GM12878 (cell line): ENCODE data around the gene SCGB1A1. TPM values are rescaled to one million over a fixed set of nuclear protein-coding genes. Genes with fewer than 3 reads are reported as not detected.

Source experiments
- ATAC-seq: fragments of 200-7000 bp; cut with Tn5 transposase; 3 replicates; pipeline ENCODE4 v1.9.1; 2020; ENCODE audit warnings: mild to moderate bottlenecking, moderate library complexity
- BruUV-seq: library from RNA; stranded (reverse); fragments of 400-500 nt; replicated peaks from 2 replicates; lab custom pipeline; 2021; lab: Mats Ljungman, UMichigan
- CTCF ChIA-PET: fragments of 300-600 bp; sonication (Branson Sonifier 250); formaldehyde crosslinking; extraction: SDS; loops from one replicate; lab custom pipeline; 2021; ENCODE audit warnings: inconsistent platforms; lab: Yijun Ruan, JAX
- POLR2A ChIA-PET: fragments of 350-600 bp; formaldehyde crosslinking; extraction: SDS; loops from one replicate; lab custom pipeline; 2021; ENCODE audit warnings: inconsistent platforms; lab: Charles Lee
- RAD21 ChIA-PET: fragments of 300-600 bp; sonication (Branson Sonifier 250); formaldehyde crosslinking; loops from one replicate; lab custom pipeline; 2023; ENCODE audit warnings: antibody characterized with exemption; ENCODE audit not compliant: unreplicated experiment; lab: Charles Lee
- SMC1A ChIA-PET: fragments of 300-600 bp; sonication (Branson Sonifier 250); formaldehyde crosslinking; loops from one replicate; lab custom pipeline; 2023; ENCODE audit not compliant: unreplicated experiment, uncharacterized antibody; lab: Charles Lee
- DNase-seq: peaks from one replicate; pipeline ENCODE4 v3.0.0-alpha.2; 2011; ENCODE audit warnings: low read depth, low spot score
- FAIRE-seq: peaks from 3 replicates; lab custom pipeline; 2011; peaks lifted over from hg19 to GRCh38; lab: Jason Lieb, UNC
- H2AFZ ChIP-seq: 2 replicates; pipeline ENCODE4 v1.6.0; 2011; ENCODE audit warnings: low read depth, low read length, control low read depth; ENCODE audit not compliant: control insufficient read depth
- H3K27ac ChIP-seq: 2 replicates; pipeline ENCODE4 v1.5.1; 2011; ENCODE audit warnings: control low read depth; ENCODE audit not compliant: control insufficient read depth, insufficient read depth
- H3K27me3 ChIP-seq, 2 experiments: replicated peaks in 1 of 2; 2 replicates each; pipeline versions ENCODE4 v1.6.0 to v1.6.1; 2011; ENCODE audit warnings: low read length in 1 of 2; ENCODE audit not compliant: control insufficient read depth in 2 of 2, insufficient read depth in 2 of 2
- H3K36me3 ChIP-seq, 2 experiments: 2 replicates each; pipeline ENCODE4 v1.5.1; 2011; ENCODE audit warnings: low read length in 1 of 2; ENCODE audit not compliant: control insufficient read depth in 2 of 2, insufficient read depth in 2 of 2
- H3K4me1 ChIP-seq: 2 replicates; pipeline ENCODE4 v1.6.1; 2011; ENCODE audit warnings: mild to moderate bottlenecking, low read length, moderate library complexity, mixed read lengths; ENCODE audit not compliant: control insufficient read depth, insufficient read depth
- H3K4me2 ChIP-seq: 2 replicates; pipeline ENCODE4 v1.6.0; 2011; ENCODE audit warnings: control low read depth; ENCODE audit not compliant: control insufficient read depth, insufficient read depth
- H3K4me3 ChIP-seq: fragments of 200-600 bp; sonication (generic); 2 replicates; pipeline ENCODE4 v1.5.1; 2016
- H3K79me2 ChIP-seq: 2 replicates; pipeline ENCODE4 v1.6.0; 2011; ENCODE audit warnings: low read length; ENCODE audit not compliant: control insufficient read depth, insufficient read depth
- H3K9ac ChIP-seq: 2 replicates; pipeline ENCODE4 v1.8.0; 2011; ENCODE audit warnings: low read length, control low read depth, mixed read lengths; ENCODE audit not compliant: control insufficient read depth, insufficient read depth
- H3K9me3 ChIP-seq: replicated peaks from 3 replicates; pipeline ENCODE4 v1.5.1; 2011; ENCODE audit warnings: mild to moderate bottlenecking, low read length; ENCODE audit not compliant: control insufficient read depth, insufficient read depth
- H4K20me1 ChIP-seq: 2 replicates; pipeline ENCODE4 v1.6.0; 2011; ENCODE audit not compliant: control insufficient read depth, insufficient read depth
- ATF2 ChIP-seq: IDR thresholded peaks from 2 replicates; pipeline ENCODE4 v1.6.1; 2012; ENCODE audit warnings: low read length, inconsistent platforms
- BHLHE40 ChIP-seq, 2 experiments: fragments of 450-650 bp in 1 of 2; IDR thresholded peaks; 2 replicates each; pipeline ENCODE4 v1.6.1; 2011 to 2017; ENCODE audit warnings: low read depth in 2 of 2, borderline replicate concordance in 1 of 2, improper control_type of control experiment in 1 of 2, low read length in 1 of 2, mild to moderate bottlenecking in 1 of 2
- CBX3 ChIP-seq: fragments of 200-600 bp; sonication (generic); IDR thresholded peaks from 2 replicates; pipeline ENCODE4 v1.6.1; 2016; ENCODE audit warnings: low read depth, borderline replicate concordance
- E2F4 ChIP-seq: IDR thresholded peaks from 2 replicates; pipeline ENCODE4 v1.6.1; 2012; ENCODE audit warnings: low read depth, low read length, improper control_type of control experiment
- HDGF ChIP-seq: fragments of 450-650 bp; IDR thresholded peaks from 2 replicates; pipeline ENCODE4 v1.6.1; 2016; ENCODE audit warnings: antibody characterized with exemption
- HSF1 ChIP-seq: fragments of 150-350 bp; IDR thresholded peaks from 2 replicates; pipeline ENCODE4 v1.6.1; 2014; ENCODE audit warnings: mild to moderate bottlenecking, low read depth, low read length
- KAT2A ChIP-seq: conservative IDR thresholded peaks from 2 replicates; pipeline ENCODE4 v1.6.1; 2011; ENCODE audit warnings: low read depth, low read length; ENCODE audit not compliant: control insufficient read depth
- LARP7 ChIP-seq: fragments of 450-650 bp; IDR thresholded peaks from 2 replicates; pipeline ENCODE4 v1.6.1; 2017; ENCODE audit warnings: mild to moderate bottlenecking
- NFYB ChIP-seq: IDR thresholded peaks from 2 replicates; pipeline ENCODE4 v1.6.1; 2011; ENCODE audit warnings: low read depth, mild to moderate bottlenecking, low read length, improper control_type of control experiment, moderate library complexity; ENCODE audit not compliant: insufficient read depth
- RAD51 ChIP-seq: fragments of 450-650 bp; IDR thresholded peaks from 2 replicates; pipeline ENCODE4 v1.6.1; 2016; ENCODE audit warnings: moderate library complexity, mild to moderate bottlenecking, inconsistent platforms
- RB1 ChIP-seq: fragments of 450-650 bp; formaldehyde crosslinking; IDR thresholded peaks from 2 replicates; pipeline ENCODE4 v1.6.1; 2017; ENCODE audit warnings: mild to moderate bottlenecking, borderline replicate concordance
- RELB ChIP-seq: fragments of 450-650 bp; IDR thresholded peaks from 2 replicates; pipeline ENCODE4 v1.6.1; 2017; ENCODE audit warnings: low read depth, mild to moderate bottlenecking, moderate library complexity
- SIN3A ChIP-seq: IDR thresholded peaks from 2 replicates; pipeline ENCODE4 v1.6.1; 2012; ENCODE audit warnings: low read depth, low read length, improper control_type of control experiment
- SMAD1 ChIP-seq: fragments of 450-650 bp; IDR thresholded peaks from 2 replicates; pipeline ENCODE4 v1.6.1; 2018; ENCODE audit warnings: mild to moderate bottlenecking, low read depth; ENCODE audit not compliant: partially characterized antibody
- SMAD5 ChIP-seq: IDR thresholded peaks from 2 replicates; pipeline ENCODE4 v1.6.1; 2016; ENCODE audit warnings: antibody characterized with exemption, low read depth
- SREBF2 ChIP-seq: IDR thresholded peaks from 2 replicates; pipeline ENCODE4 v1.6.1; 2012; ENCODE audit warnings: mild to moderate bottlenecking, low read length
- STAT1 ChIP-seq: fragments of 450-650 bp; conservative IDR thresholded peaks from 2 replicates; pipeline ENCODE4 v1.6.1; 2014; ENCODE audit warnings: antibody characterized with exemption, mild to moderate bottlenecking
- TBL1XR1 ChIP-seq: IDR thresholded peaks from 2 replicates; pipeline ENCODE4 v1.6.1; 2012; ENCODE audit warnings: low read depth, low read length, improper control_type of control experiment
- WRNIP1 ChIP-seq: IDR thresholded peaks from 2 replicates; pipeline ENCODE4 v1.6.1; 2011; ENCODE audit warnings: low read depth, low read length, improper control_type of control experiment, borderline replicate concordance
- ZSCAN29 ChIP-seq: fragments of 450-650 bp; IDR thresholded peaks from 2 replicates; pipeline ENCODE4 v1.6.1; 2017; ENCODE audit warnings: mild to moderate bottlenecking, moderate library complexity
- WGBS: methylation state at CpG from one replicate; pipeline ENCODE4 v1.1.6; 2016; ENCODE audit warnings: low lambda C conversion rate; ENCODE audit not compliant: insufficient replicate concordance, insufficient coverage; ENCODE audit errors: missing lambda C conversion rate; 5-methylcytosine and 5-hydroxymethylcytosine counted together
- in situ Hi-C: fragments of 300-500 bp; cut with MboI; formaldehyde crosslinking; loops from 9 replicates; pipeline ENCODE4 v1.14.3; 2018; ENCODE audit warnings: mixed read lengths
- intact Hi-C: fragments of 100-400 bp; cut with micrococcal nuclease; formaldehyde crosslinking; loops from one replicate; pipeline ENCODE4 v1.14.2; 2022; ENCODE audit not compliant: unreplicated experiment
- polyA plus RNA-seq, 11 experiments: library from polyadenylated mRNA; depleted of rRNA in 4 of 11; unstranded in 6 of 11; stranded (reverse) in 5 of 11; fragments of >200 nt; fragmentation: Nextera tagmentation in 4 of 11; fragmentation: Illumina TruSeq in 1 of 11; extraction: Ambion mirVana in 4 of 11; extraction: Trizol in 1 of 11; gene quantifications; 1 replicate in 1 of 11; 2 replicates in 10 of 11; pipeline versions ENCODE4 v1.2.1 to v1.2.3, GENCODE V29; 2011 to 2016; ENCODE audit warnings: inconsistent platforms in 2 of 11, missing spikeins in 2 of 11, low read depth in 1 of 11
- total RNA-seq, 4 experiments: library from RNA; depleted of rRNA in 3 of 4; stranded (reverse); fragments of >200 nt in 3 of 4; fragmentation: Illumina TruSeq in 1 of 4; extraction: Trizol in 1 of 4; gene quantifications; 2 replicates each; pipeline versions ENCODE4 v1.2.1 to v1.2.3, GENCODE V29; 2013 to 2021

Gene SCGB1A1
- total and polyA plus RNA-seq, 10 of the 15 experiments (the other 5 are each of a cell fraction or from before 2014, with no cell fraction given) = not detected

GRCh38 chr11:62404901-62405300 is 13.9 kb upstream of the SCGB1A1 start (continued):
- no peak for TF ChIP-seq ATF2
- no peak for TF ChIP-seq STAT1
- no peak for TF ChIP-seq SMAD1
- TF ChIP-seq HDGF = no peak
- TF ChIP-seq TBL1XR1 = no peak
- TF ChIP-seq BHLHE40 (IDR thresholded peaks at IDR 0.05; ENCODE audit: borderline replicate concordance in 1 of 2, low read depth in 2 of 2, low read length in 1 of 2) = no peak
- TF ChIP-seq NFYB = no peak

GRCh38 chr11:62406034-62406433 is 12.8 kb upstream of the SCGB1A1 start:
- intact Hi-C loops = no loop called here
- FAIRE-seq (no peak), ATAC-seq (no peak), DNase-seq (no peak)
- H3K9ac ChIP-seq = no peak overlapping the region
- no peak for TF ChIP-seq RAD51
- no peak for TF ChIP-seq HSF1
- no peak for TF ChIP-seq RELB
- TF ChIP-seq SREBF2 = no peak
- TF ChIP-seq RB1 = no peak
- TF ChIP-seq SIN3A = no peak
- TF ChIP-seq CBX3 = no peak
- no peak for TF ChIP-seq WRNIP1
- no peak for TF ChIP-seq LARP7
- TF ChIP-seq KAT2A = no peak
- no peak for TF ChIP-seq E2F4
- TF ChIP-seq ZSCAN29 = no peak
- no peak for TF ChIP-seq SMAD5
- SMC1A ChIA-PET = no interaction called here
- no peak overlapping the region for H3K4me3 ChIP-seq
- RAD21 ChIA-PET = interaction anchor here (0.7 to 1.7 kb wide), 3 partner anchors 19 to 189 kb away, joined by 3 to 4 read pairs (median 3); no protein-coding TSS in a partner anchor
- WGBS = 54% methylated on average over 4 of the region's 4 CpGs
- no peaks in the 10 kb centered on the region for H3K4me1 ChIP-seq
- H2AFZ ChIP-seq = no peak overlapping the region
- BruUV-seq = no TSS peak
- H3K27me3 ChIP-seq = no peaks in the 10 kb centered on the region
- H3K36me3 ChIP-seq = no peaks in the 10 kb centered on the region
- H4K20me1 ChIP-seq = no peaks in the 10 kb centered on the region
- POLR2A ChIA-PET = no interaction called here
- CTCF ChIA-PET = interaction anchor here (0.7 to 0.9 kb wide), 2 partner anchors 137 to 296 kb away, joined by 3 to 5 read pairs; no protein-coding TSS in a partner anchor
- in situ Hi-C loops = no loop called here
- H3K4me2 ChIP-seq = no peak overlapping the region
- no peaks in the 10 kb centered on the region for H3K79me2 ChIP-seq
- H3K9me3 ChIP-seq = no peaks in the 10 kb centered on the region
- H3K27ac ChIP-seq = no peak overlapping the region
